ENCODE results near the gene ANKH.

ANKH gene

GRCh38 chr5:14705556-14705955 lies 166.0 kb downstream of the ANKH start:
- DNase-seq (ENCODE audit: extremely low read depth, low read depth) = no peak
- no peak for TF ChIP-seq CTCF (IDR thresholded peaks at IDR 0.05; ENCODE audit: low read depth, low read length)

GRCh38 chr5:14702238-14702839 lies 169.2 kb downstream of the ANKH start:
- TF ChIP-seq CTCF (IDR thresholded peaks at IDR 0.05; ENCODE audit: low read depth, low read length) = no peak
- DNase-seq (ENCODE audit: extremely low read depth, low read depth) = no peak

GRCh38 chr5:14701556-14701955 lies 170.0 kb downstream of the ANKH start:
- TF ChIP-seq CTCF (IDR thresholded peaks at IDR 0.05; ENCODE audit: low read depth, low read length) = no peak
- DNase-seq (ENCODE audit: extremely low read depth, low read depth) = no peak

GRCh38 chr5:14700478-14701436 lies 170.8 kb downstream of the ANKH start:
- DNase-seq (ENCODE audit: extremely low read depth, low read depth) = no peak
- no peak for TF ChIP-seq CTCF (IDR thresholded peaks at IDR 0.05; ENCODE audit: low read depth, low read length)

- DNase-seq (ENCODE audit: extremely low read depth, low read depth) = no peak
- no peak for TF ChIP-seq CTCF (IDR thresholded peaks at IDR 0.05; ENCODE audit: low read depth, low read length)
Measured at GRCh38 chr5:14699807-14700400, 171.7 kb downstream of the ANKH start.

- no peak for TF ChIP-seq CTCF (IDR thresholded peaks at IDR 0.05; ENCODE audit: low read depth, low read length)
- DNase-seq (ENCODE audit: extremely low read depth, low read depth) = no peak
Measured at GRCh38 chr5:14699159-14699558, 172.4 kb downstream of the ANKH start.

- no peak for DNase-seq (ENCODE audit: extremely low read depth, low read depth)
- no peak for TF ChIP-seq CTCF (IDR thresholded peaks at IDR 0.05; ENCODE audit: low read depth, low read length)
Measured at GRCh38 chr5:14698495-14698894, 173.1 kb downstream of the ANKH start.

Data from AG09319 (cell line).